ENCODE data around the gene CTBP2. TPM values are rescaled to one million over a fixed set of nuclear protein-coding genes. Genes with fewer than 3 reads are reported as not detected.

The CTBP2 gene
- total RNA-seq, 1 donor from 2014 or later: 57.3 TPM

- DNase-seq (ENCODE audit: low read depth): no peak
- TF ChIP-seq, protein P1, sequence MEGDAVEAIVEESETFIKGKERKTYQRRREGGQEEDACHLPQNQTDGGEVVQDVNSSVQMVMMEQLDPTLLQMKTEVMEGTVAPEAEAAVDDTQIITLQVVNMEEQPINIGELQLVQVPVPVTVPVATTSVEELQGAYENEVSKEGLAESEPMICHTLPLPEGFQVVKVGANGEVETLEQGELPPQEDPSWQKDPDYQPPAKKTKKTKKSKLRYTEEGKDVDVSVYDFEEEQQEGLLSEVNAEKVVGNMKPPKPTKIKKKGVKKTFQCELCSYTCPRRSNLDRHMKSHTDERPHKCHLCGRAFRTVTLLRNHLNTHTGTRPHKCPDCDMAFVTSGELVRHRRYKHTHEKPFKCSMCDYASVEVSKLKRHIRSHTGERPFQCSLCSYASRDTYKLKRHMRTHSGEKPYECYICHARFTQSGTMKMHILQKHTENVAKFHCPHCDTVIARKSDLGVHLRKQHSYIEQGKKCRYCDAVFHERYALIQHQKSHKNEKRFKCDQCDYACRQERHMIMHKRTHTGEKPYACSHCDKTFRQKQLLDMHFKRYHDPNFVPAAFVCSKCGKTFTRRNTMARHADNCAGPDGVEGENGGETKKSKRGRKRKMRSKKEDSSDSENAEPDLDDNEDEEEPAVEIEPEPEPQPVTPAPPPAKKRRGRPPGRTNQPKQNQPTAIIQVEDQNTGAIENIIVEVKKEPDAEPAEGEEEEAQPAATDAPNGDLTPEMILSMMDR (conservative IDR thresholded peaks at IDR 0.05; ENCODE audit: low read depth, low read length): no peak
- H3K4me3 ChIP-seq (ENCODE audit: low read depth, low read length): no peak overlapping the region
These were observed 33.0 kb upstream of the CTBP2 start for GRCh38 chr10:125193306-125193877.

DNA sequence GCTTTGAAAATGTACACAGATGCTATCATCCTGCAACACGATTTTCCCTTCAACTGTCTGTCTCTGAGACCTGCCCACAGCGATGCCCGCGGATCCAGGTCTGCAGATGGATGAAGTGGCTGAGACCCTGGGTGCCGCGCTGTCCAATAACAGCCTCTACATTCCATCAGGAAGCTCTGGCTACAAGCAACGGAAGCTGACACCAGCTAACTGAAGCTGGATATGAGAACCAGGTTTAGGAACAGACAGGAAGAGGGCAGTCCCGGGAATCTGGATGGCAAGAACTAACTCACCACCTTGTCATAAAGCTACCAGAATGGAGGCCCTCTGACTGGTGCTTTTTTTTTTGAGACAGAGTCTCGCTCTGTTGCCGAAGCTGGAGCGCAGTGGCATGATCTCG is 32.3 kb upstream of the CTBP2 start:
- no peak for DNase-seq (ENCODE audit: low read depth)
- TF ChIP-seq, protein P1 (conservative IDR thresholded peaks at IDR 0.05; ENCODE audit: low read depth, low read length): no peak

DNA sequence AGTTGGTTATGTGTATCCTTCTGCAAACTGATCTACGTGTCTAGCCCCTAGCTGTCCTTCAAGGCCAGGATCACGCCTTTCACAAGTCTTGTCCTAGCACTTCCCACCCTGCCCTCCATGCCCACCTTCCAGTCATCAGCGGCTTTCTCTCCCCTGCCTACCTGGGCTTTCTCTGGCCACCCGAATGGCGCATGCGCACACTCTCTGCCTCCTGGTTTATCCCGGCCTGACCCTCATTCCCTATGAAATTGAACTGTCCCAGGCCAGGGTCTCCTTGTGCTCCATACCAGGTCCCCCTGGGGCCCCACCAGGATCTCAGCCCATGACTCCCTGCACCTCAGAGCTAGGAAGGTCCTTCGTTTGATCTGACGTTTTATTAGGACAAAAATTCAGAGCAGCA is 31.6 kb upstream of the CTBP2 start:
- DNase-seq (ENCODE audit: low read depth): no peak
- H3K4me3 ChIP-seq (ENCODE audit: low read depth, low read length): no peak overlapping the region
- TF ChIP-seq, protein P1 (conservative IDR thresholded peaks at IDR 0.05; ENCODE audit: low read depth, low read length): no peak

More for the DNA sequence above, 32.3 kb upstream of the CTBP2 start:
- H3K4me3 ChIP-seq (ENCODE audit: low read depth, low read length): no peak overlapping the region

GRCh38 chr10:125190946-125191345 is 30.6 kb upstream of the CTBP2 start:
- TF ChIP-seq, protein P1 (conservative IDR thresholded peaks at IDR 0.05; ENCODE audit: low read depth, low read length): no peak
- H3K4me3 ChIP-seq (ENCODE audit: low read depth, low read length): no peak overlapping the region
- no peak for DNase-seq (ENCODE audit: low read depth)

DNA sequence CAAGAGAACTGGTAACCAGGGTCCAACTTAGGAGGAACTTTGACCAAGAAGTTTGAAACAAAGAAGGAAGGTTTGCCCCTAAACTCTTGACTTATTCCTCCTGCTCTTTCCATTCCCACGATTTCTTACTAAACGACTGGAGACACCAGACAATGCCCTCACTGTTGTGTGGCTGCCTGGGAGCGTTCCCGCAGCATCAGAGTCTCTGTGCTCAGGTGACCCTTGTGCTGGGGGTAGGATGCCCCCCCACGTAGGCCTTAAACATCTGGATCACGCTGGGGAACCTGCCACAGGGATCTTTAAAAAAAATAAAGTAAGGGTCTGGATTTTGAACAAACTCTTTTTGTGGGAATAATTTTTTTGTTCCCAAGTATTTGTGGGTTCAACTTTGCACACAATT is 30.1 kb upstream of the CTBP2 start:
- DNase-seq (ENCODE audit: low read depth): no peak
- TF ChIP-seq, protein P1 (conservative IDR thresholded peaks at IDR 0.05; ENCODE audit: low read depth, low read length): no peak
- H3K4me3 ChIP-seq (ENCODE audit: low read depth, low read length): no peak overlapping the region

- TF ChIP-seq, protein P1 (conservative IDR thresholded peaks at IDR 0.05; ENCODE audit: low read depth, low read length): no peak
- no peak for DNase-seq (ENCODE audit: low read depth)
- no peak overlapping the region for H3K4me3 ChIP-seq (ENCODE audit: low read depth, low read length)
These were observed 28.8 kb upstream of the CTBP2 start for GRCh38 chr10:125189162-125189561.
